ENCODE data around the gene DNAI4. TPM values are rescaled to one million over a fixed set of nuclear protein-coding genes. Genes with fewer than 3 reads are reported as not detected.
A peak's percentile ranks its signal among the peaks of the same experiment; 100 is the strongest.
"Not testable (repeated sequence)": the region's sequence is repeated elsewhere in the genome, so short reads cannot be mapped to it uniquely, and the experiment has no call there.

The DNAI4 gene
- total and polyA plus RNA-seq, 2 donors (not counting 1 experiment from before 2014, with no cell fraction given): 2.0 to 12.1 TPM

DNA sequence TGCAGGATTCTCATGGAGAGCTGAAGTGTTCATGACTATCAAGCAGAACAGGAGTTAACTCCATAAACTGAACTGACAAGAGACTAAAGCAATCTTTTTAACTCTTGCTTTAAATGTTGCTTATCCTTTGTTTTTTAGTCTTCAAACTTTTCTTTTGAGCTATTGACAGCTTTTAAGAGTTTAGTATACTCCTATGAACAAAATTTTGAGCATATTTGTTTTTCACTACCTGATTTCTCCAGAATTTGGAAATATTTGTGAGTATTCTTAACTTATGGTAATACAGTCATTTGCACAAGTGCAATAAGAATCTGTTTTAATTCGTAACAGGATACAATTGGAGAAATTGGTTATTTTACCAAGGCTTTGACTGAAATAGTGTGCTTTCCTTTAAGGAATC is 7.2 kb downstream of the DNAI4 start:
- no peak overlapping the region for H2AFZ ChIP-seq (ENCODE audit: low read length)
- DNase-seq (ENCODE audit: low read depth in 2 of 2): no peak
- H3K9ac ChIP-seq (ENCODE audit: insufficient read depth, low read length): no peak overlapping the region
- H3K4me1 ChIP-seq (ENCODE audit: control insufficient read depth, extremely low read depth, insufficient read depth, low read length): no peaks in the 10 kb centered on the region
- no peaks in the 10 kb centered on the region for H3K36me3 ChIP-seq (ENCODE audit: control insufficient read depth, insufficient read depth, low read length)
- H3K9me3 ChIP-seq (ENCODE audit: control insufficient read depth, insufficient read depth, low read depth, low read length): no peaks in the 10 kb centered on the region
- H4K20me1 ChIP-seq (ENCODE audit: control insufficient read depth, extremely low read depth, insufficient read depth, low read length): no peaks in the 10 kb centered on the region
- no peaks in the 10 kb centered on the region for H3K27me3 ChIP-seq (ENCODE audit: control insufficient read depth, insufficient read depth, low read length)
- no peak overlapping the region for H3K27ac ChIP-seq (ENCODE audit: insufficient read depth, low read length)
- H3K4me2 ChIP-seq (ENCODE audit: extremely low read depth, insufficient read depth, low read length): no peak overlapping the region
- no peaks in the 10 kb centered on the region for H3K79me2 ChIP-seq (ENCODE audit: control insufficient read depth, insufficient read depth, low read length)
- TF ChIP-seq EZH2 (IDR thresholded peaks at IDR 0.05; ENCODE audit: low read length, missing control alignments): no peak
- TF ChIP-seq, protein P1, sequence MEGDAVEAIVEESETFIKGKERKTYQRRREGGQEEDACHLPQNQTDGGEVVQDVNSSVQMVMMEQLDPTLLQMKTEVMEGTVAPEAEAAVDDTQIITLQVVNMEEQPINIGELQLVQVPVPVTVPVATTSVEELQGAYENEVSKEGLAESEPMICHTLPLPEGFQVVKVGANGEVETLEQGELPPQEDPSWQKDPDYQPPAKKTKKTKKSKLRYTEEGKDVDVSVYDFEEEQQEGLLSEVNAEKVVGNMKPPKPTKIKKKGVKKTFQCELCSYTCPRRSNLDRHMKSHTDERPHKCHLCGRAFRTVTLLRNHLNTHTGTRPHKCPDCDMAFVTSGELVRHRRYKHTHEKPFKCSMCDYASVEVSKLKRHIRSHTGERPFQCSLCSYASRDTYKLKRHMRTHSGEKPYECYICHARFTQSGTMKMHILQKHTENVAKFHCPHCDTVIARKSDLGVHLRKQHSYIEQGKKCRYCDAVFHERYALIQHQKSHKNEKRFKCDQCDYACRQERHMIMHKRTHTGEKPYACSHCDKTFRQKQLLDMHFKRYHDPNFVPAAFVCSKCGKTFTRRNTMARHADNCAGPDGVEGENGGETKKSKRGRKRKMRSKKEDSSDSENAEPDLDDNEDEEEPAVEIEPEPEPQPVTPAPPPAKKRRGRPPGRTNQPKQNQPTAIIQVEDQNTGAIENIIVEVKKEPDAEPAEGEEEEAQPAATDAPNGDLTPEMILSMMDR (conservative IDR thresholded peaks at IDR 0.05 in 1 of 2, IDR thresholded peaks at IDR 0.05 in 1 of 2; ENCODE audit: low read depth in 1 of 2, low read length in 2 of 2): no peak
- H3K4me3 ChIP-seq (replicated peaks in 1 of 4; ENCODE audit: control extremely low read depth in 1 of 4, insufficient read depth in 1 of 4, low read depth in 3 of 4, low read length in 4 of 4): no peak overlapping the region

DNA sequence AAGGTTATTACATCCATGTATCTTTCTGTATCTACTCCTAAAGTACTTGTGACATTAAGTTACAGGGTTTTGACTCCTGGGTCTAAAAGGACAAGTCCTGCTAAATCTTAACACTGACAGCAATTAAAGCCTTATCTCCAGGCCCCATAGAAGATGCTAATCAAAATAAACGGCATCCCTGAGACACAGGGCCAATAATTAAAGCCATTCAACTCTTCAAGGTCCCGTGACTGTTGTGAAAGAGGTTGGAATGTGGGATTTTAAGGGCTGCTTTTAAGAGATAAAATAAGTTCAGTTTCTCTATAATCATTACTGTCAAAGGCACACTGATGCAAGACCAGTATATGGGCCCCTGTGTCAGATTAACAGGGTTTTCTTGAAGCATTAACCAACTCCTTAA is 8.3 kb downstream of the DNAI4 start:
- H3K9ac ChIP-seq (ENCODE audit: insufficient read depth, low read length): no peak overlapping the region
- DNase-seq (ENCODE audit: low read depth in 2 of 2): peak in 1 of 2 donors; percentile 41
- H3K4me2 ChIP-seq (ENCODE audit: extremely low read depth, insufficient read depth, low read length): no peak overlapping the region
- no peaks in the 10 kb centered on the region for H3K9me3 ChIP-seq (ENCODE audit: control insufficient read depth, insufficient read depth, low read depth, low read length)
- no peak overlapping the region for H3K27ac ChIP-seq (ENCODE audit: insufficient read depth, low read length)
- H3K79me2 ChIP-seq (ENCODE audit: control insufficient read depth, insufficient read depth, low read length): no peaks in the 10 kb centered on the region
- no peaks in the 10 kb centered on the region for H3K27me3 ChIP-seq (ENCODE audit: control insufficient read depth, insufficient read depth, low read length)
- no peaks in the 10 kb centered on the region for H4K20me1 ChIP-seq (ENCODE audit: control insufficient read depth, extremely low read depth, insufficient read depth, low read length)
- no peak overlapping the region for H3K4me3 ChIP-seq (replicated peaks in 1 of 4; ENCODE audit: control extremely low read depth in 1 of 4, insufficient read depth in 1 of 4, low read depth in 3 of 4, low read length in 4 of 4)
- no peaks in the 10 kb centered on the region for H3K4me1 ChIP-seq (ENCODE audit: control insufficient read depth, extremely low read depth, insufficient read depth, low read length)
- no peaks in the 10 kb centered on the region for H3K36me3 ChIP-seq (ENCODE audit: control insufficient read depth, insufficient read depth, low read length)
- no peak overlapping the region for H2AFZ ChIP-seq (ENCODE audit: low read length)
- TF ChIP-seq, protein P1 (conservative IDR thresholded peaks at IDR 0.05 in 1 of 2, IDR thresholded peaks at IDR 0.05 in 1 of 2; ENCODE audit: low read depth in 1 of 2, low read length in 2 of 2): no peak
- TF ChIP-seq EZH2 (IDR thresholded peaks at IDR 0.05; ENCODE audit: low read length, missing control alignments): no peak

DNA sequence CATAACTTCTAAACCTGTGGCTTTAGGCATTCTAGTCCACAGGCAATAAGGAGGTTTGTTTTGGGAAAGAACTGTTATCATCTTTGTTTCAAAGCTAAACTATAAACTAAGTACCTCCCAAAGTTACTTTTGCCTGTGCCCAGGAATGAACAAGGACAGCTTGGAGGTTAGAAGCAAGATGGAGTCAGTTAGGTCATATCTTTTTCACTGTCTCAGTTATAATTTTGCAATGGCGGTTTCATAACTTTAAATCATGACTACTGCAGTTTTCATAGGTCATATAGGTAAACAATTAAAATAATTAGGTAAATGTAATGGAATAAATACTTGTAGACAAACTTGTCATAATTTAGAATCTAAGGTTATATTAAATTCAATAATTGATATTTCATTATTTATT is 9.5 kb downstream of the DNAI4 start:
- H3K79me2 ChIP-seq (ENCODE audit: control insufficient read depth, insufficient read depth, low read length); H3K9ac ChIP-seq (ENCODE audit: insufficient read depth, low read length); H3K4me3 ChIP-seq (replicated peaks in 1 of 4; ENCODE audit: control extremely low read depth in 1 of 4, insufficient read depth in 1 of 4, low read depth in 3 of 4, low read length in 4 of 4); H3K4me2 ChIP-seq (ENCODE audit: extremely low read depth, insufficient read depth, low read length); H4K20me1 ChIP-seq (ENCODE audit: control insufficient read depth, extremely low read depth, insufficient read depth, low read length); H3K9me3 ChIP-seq (ENCODE audit: control insufficient read depth, insufficient read depth, low read depth, low read length); H3K27ac ChIP-seq (ENCODE audit: insufficient read depth, low read length); H2AFZ ChIP-seq (ENCODE audit: low read length); H3K36me3 ChIP-seq (ENCODE audit: control insufficient read depth, insufficient read depth, low read length); H3K27me3 ChIP-seq (ENCODE audit: control insufficient read depth, insufficient read depth, low read length); H3K4me1 ChIP-seq (ENCODE audit: control insufficient read depth, extremely low read depth, insufficient read depth, low read length); DNase-seq (ENCODE audit: low read depth in 2 of 2): not testable (repeated sequence)

All from fibroblast of lung (primary cell).